ENCODE data around the gene NOD2. TPM values are rescaled to one million over a fixed set of nuclear protein-coding genes. Genes with fewer than 3 reads are reported as not detected.

The NOD2 gene
- total RNA-seq, 4 donors from 2014 or later = 0.41 to 2.6 (median 2.2) TPM; not detected in 1

DNA sequence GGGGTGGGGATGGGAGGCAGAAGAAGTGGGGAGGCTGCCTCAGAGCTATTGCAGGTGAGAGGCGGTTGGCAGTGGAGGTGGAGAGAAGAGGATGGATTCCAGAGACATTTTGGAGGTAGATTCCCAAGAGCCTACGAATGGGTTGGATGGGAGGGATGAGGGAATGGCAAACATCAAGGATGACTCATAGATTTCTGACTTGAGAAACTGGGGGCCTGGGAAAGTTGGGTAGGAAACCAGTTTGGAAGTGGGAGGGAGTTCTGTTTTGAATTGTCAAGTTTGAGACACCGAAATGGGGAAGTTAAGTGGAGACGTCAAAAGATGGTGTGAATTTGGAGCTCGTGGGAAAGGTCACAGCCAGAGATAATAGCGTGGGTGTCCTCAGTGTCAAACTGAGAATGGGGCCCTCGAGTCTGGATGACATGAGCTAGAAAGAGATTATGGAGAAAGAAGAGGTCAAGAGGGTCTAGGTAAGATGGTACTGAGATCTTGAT, 42.3 kb downstream of the NOD2 start:
- Histone ChIP-seq H3K27ac (no peak overlapping the region), H3K27me3 (no peaks in the 10 kb centered on the region), H3K9me3 (no peaks in the 10 kb centered on the region), H3K4me3 (no peak overlapping the region), H3K4me1 (peaks cover 0 to 1% (median 0%) of the 10 kb centered on the region in 4 donors), H3K36me3 (no peaks in the 10 kb centered on the region)
- DNase-seq = no peak
- WGBS, 2 donors (ENCODE audit: low coverage in 1 of 2) = 66 to 79% methylated on average over 7 of the region's 7 CpGs
- TF ChIP-seq, protein P1, sequence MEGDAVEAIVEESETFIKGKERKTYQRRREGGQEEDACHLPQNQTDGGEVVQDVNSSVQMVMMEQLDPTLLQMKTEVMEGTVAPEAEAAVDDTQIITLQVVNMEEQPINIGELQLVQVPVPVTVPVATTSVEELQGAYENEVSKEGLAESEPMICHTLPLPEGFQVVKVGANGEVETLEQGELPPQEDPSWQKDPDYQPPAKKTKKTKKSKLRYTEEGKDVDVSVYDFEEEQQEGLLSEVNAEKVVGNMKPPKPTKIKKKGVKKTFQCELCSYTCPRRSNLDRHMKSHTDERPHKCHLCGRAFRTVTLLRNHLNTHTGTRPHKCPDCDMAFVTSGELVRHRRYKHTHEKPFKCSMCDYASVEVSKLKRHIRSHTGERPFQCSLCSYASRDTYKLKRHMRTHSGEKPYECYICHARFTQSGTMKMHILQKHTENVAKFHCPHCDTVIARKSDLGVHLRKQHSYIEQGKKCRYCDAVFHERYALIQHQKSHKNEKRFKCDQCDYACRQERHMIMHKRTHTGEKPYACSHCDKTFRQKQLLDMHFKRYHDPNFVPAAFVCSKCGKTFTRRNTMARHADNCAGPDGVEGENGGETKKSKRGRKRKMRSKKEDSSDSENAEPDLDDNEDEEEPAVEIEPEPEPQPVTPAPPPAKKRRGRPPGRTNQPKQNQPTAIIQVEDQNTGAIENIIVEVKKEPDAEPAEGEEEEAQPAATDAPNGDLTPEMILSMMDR (IDR thresholded peaks at IDR 0.05) = no peak
- TF ChIP-seq EP300 (IDR thresholded peaks at IDR 0.05; ENCODE audit: low read depth) (no peak), POLR2AphosphoS5 (IDR thresholded peaks at IDR 0.05) (no peak), POLR2A (IDR thresholded peaks at IDR 0.05) (no peak)
- intact Hi-C loops (cut with DNase I; ENCODE audit: low total_unique reads) (no loop called here), in situ Hi-C loops (cut with MboI; ENCODE audit: low pct_ligation_motif_present in 1 of 4, low pct_unique_long_range_greater_than_20kb in 1 of 4, low sequenced_read_pairs in 3 of 4) (no loop called here)

DNA sequence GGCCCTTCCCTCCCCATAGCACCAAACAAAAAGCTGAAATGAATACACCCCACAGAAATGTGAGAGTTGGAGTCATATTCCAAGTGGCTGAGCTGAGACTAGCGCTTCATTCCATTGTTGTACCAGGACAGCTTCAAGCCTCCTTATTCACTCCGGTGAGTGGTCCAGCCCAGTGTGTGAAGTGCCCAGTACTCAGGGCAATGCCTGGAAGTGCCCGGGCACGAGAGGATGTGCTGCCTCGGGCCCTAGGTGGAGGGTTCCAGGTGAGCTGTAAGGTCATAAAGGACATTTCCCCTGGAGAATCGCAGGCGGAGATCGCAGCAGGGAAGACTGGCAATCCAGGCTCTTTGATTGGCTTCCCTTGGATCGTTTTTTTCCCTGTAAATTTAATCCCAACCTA, 43.0 kb downstream of the NOD2 start:
- H3K27me3 ChIP-seq = no peaks in the 10 kb centered on the region
- no peak for DNase-seq
- intact Hi-C loops (cut with DNase I; ENCODE audit: low total_unique reads) = no loop called here

DNA sequence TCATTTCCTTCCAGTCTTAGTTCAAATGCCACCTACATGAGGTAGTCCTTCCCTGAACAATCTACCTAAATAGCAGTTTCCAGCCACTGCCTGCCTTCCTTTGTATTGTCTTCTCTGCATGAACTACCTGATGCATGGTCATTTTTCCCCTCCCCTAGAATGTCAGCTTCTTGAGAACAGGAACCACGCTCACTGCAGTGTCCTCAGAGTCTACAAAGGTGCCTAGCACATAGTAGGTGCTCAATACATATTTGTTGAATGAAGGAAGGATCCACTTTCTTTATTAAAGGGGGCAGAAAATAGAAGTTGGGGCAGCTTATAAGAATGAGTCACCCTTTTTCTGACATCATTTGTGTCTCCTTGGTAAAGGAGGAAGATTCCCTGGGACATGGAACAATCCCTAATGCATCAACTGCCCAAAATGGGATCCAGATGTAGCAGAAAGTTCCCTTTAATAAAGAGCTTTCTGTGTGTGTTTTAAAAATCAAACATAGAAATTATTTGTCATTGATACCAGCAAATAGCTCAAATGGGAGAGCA, 44.1 kb downstream of the NOD2 start:
- TF ChIP-seq POLR2A (IDR thresholded peaks at IDR 0.05) (no peak), EP300 (IDR thresholded peaks at IDR 0.05; ENCODE audit: low read depth) (no peak), POLR2AphosphoS5 (IDR thresholded peaks at IDR 0.05) (no peak)
- TF ChIP-seq, protein P1 (IDR thresholded peaks at IDR 0.05) = no peak
- H3K4me3 ChIP-seq = no peak overlapping the region
- H3K9me3 ChIP-seq = no peaks in the 10 kb centered on the region
- no peaks in the 10 kb centered on the region for H3K36me3 ChIP-seq
- intact Hi-C loops (cut with DNase I; ENCODE audit: low total_unique reads) = no loop called here
- in situ Hi-C loops (cut with MboI; ENCODE audit: low pct_ligation_motif_present in 1 of 4, low pct_unique_long_range_greater_than_20kb in 1 of 4, low sequenced_read_pairs in 3 of 4) = no loop called here
- H3K27ac ChIP-seq = no peak overlapping the region
- H3K27me3 ChIP-seq = no peaks in the 10 kb centered on the region
- DNase-seq = no peak
- 89% methylated on average over 1 of the region's 1 CpG; no CpG with 5 or more reads in 1 of the 2 donors for WGBS, 2 donors (ENCODE audit: low coverage in 1 of 2)
- peaks cover 0 to 8% (median 5%) of the 10 kb centered on the region in 4 donors for H3K4me1 ChIP-seq

More for the DNA sequence above, 43.0 kb downstream of the NOD2 start:
- H3K27ac ChIP-seq = no peak overlapping the region
- 71 to 86% methylated on average over 2 to 9 of the region's 9 CpGs for WGBS, 2 donors (ENCODE audit: low coverage in 1 of 2)
- no peaks in the 10 kb centered on the region for H3K36me3 ChIP-seq
- H3K4me1 ChIP-seq = peaks cover 0 to 8% (median 5%) of the 10 kb centered on the region in 4 donors
- no peak overlapping the region for H3K4me3 ChIP-seq
- TF ChIP-seq, protein P1 (IDR thresholded peaks at IDR 0.05) = no peak
- TF ChIP-seq POLR2AphosphoS5 (IDR thresholded peaks at IDR 0.05) (no peak), POLR2A (IDR thresholded peaks at IDR 0.05) (no peak), EP300 (IDR thresholded peaks at IDR 0.05; ENCODE audit: low read depth) (no peak)
- in situ Hi-C loops (cut with MboI; ENCODE audit: low pct_ligation_motif_present in 1 of 4, low pct_unique_long_range_greater_than_20kb in 1 of 4, low sequenced_read_pairs in 3 of 4) = no loop called here
- no peaks in the 10 kb centered on the region for H3K9me3 ChIP-seq

DNA sequence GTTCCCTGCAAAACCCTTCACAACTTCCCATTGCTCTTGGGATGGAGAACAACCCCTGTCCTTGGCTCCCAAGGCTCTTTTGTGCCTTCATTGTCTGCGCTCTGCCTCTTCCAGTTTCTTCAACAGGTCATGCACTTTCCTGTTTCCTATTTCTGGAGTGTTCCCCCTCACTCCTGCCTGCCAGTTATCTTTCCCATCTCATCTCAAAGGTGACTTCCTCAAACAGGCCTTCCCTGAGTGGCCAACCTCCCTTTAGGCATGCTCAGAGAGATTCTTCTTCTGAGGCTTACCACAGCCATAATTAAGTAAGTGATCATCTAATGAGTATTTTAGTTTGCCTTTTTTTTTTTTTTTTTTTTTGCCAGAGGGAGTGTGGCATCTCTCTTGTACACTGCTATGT, 45.6 kb downstream of the NOD2 start:
- in situ Hi-C loops (cut with MboI; ENCODE audit: low pct_ligation_motif_present in 1 of 4, low pct_unique_long_range_greater_than_20kb in 1 of 4, low sequenced_read_pairs in 3 of 4) (no loop called here), intact Hi-C loops (cut with DNase I; ENCODE audit: low total_unique reads) (no loop called here)
- 91 to 100% methylated on average over 1 of the region's 1 CpG for WGBS, 2 donors (ENCODE audit: low coverage in 1 of 2)
- DNase-seq = no peak
- Histone ChIP-seq H3K27ac (no peak overlapping the region), H3K4me3 (no peak overlapping the region), H3K36me3 (no peaks in the 10 kb centered on the region), H3K27me3 (no peaks in the 10 kb centered on the region), H3K9me3 (no peaks in the 10 kb centered on the region), H3K4me1 (peaks cover 10 to 21% (median 15%) of the 10 kb centered on the region in 4 donors)
- TF ChIP-seq, protein P1 (IDR thresholded peaks at IDR 0.05) = no peak
- no peak for TF ChIP-seq EP300 (IDR thresholded peaks at IDR 0.05; ENCODE audit: low read depth)
- no peak for TF ChIP-seq POLR2A (IDR thresholded peaks at IDR 0.05)

Measured in transverse colon (tissue), 4 donors.